ENCODE results near the gene ADAMTS2.

ADAMTS2 gene

DNA sequence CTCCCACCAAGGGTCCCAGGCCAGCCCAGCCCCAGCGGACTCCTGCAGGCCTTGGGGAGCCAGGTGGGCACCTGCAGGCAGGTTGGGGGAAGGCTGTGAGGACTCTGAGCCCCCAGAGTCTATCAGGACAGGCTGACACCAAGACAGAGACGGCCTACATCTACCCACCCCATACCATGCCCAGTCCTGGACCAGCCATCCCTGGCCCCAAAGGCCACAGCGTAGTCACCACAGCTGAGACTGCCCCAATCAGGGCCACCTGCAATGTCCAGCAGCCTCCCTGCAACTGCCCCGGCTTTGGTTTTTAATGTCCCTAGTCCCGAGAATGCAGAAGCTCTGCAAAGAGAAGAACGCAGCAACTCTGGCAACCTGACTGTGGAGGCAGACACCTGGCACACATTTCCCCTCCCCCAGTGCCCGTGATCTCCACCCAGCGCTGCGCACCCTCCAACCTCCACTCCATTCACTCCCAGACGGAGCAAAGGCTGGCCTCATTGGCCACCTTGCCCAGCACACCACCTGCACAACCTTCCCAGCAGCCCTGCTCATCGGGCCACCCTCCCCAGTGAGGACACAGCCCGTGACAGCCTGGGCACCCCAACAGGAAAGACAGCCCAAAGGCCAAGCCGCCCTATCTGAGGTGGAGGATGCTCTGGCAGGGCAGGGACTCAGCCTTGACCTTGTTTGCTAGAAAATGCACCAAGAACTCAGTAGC lies 14.9 kb downstream of the ADAMTS2 start:
- H2BK12ac ChIP-seq (ENCODE audit: low read length): peak overlapping the region; percentile 7
- no peak overlapping the region for H3K27ac ChIP-seq (ENCODE audit: low read depth, low read length)
- H2AFZ ChIP-seq (ENCODE audit: insufficient read depth, low read length, poor library complexity): no peak overlapping the region
- no peak for DNase-seq
- no peak overlapping the region for H3K4ac ChIP-seq (ENCODE audit: low read depth, low read length)
- H3K14ac ChIP-seq (ENCODE audit: low read length): peak overlapping the region; percentile 24
- H2BK5ac ChIP-seq (ENCODE audit: low read depth, low read length, poor library complexity): no peak overlapping the region
- H3K36me3 ChIP-seq (ENCODE audit: control insufficient read depth in 1 of 2, insufficient read depth in 2 of 2, low read length in 2 of 2): peaks cover 1 to 2% of the 10 kb centered on the region in 2 experiments
- no peak overlapping the region for H4K12ac ChIP-seq (ENCODE audit: low read depth, low read length)
- peak overlapping the region; percentile 6 for H2AK5ac ChIP-seq (ENCODE audit: low read length)
- H3K79me1 ChIP-seq (ENCODE audit: low read length): peaks cover 21% of the 10 kb centered on the region
- H4K91ac ChIP-seq (ENCODE audit: low read depth, low read length): peak overlapping the region; percentile 8
- H2BK120ac ChIP-seq (ENCODE audit: insufficient read depth, low read length, poor library complexity): peak overlapping the region; percentile 18
- no peaks in the 10 kb centered on the region for H3K27me3 ChIP-seq (ENCODE audit: insufficient read depth, low read length)
- H3K4me3 ChIP-seq (ENCODE audit: low read depth, low read length): no peak overlapping the region
- peaks cover 34 to 40% of the 10 kb centered on the region in 2 experiments for H3K4me1 ChIP-seq (ENCODE audit: control insufficient read depth in 1 of 2, insufficient read depth in 2 of 2, low read length in 2 of 2)
- WGBS (ENCODE audit: extremely low coverage, insufficient coverage, insufficient read length): no CpG with 5 or more reads among the region's 13 CpGs
- peak overlapping the region; percentile 43 for H3K18ac ChIP-seq (ENCODE audit: low read length)
- no peaks in the 10 kb centered on the region for H3K79me2 ChIP-seq (ENCODE audit: control insufficient read depth, insufficient read depth, low read length, poor library complexity)
- no peak overlapping the region for H3K9ac ChIP-seq (ENCODE audit: low read length)
- H3K9me3 ChIP-seq (ENCODE audit: insufficient read depth, low read depth, low read length): peaks cover 2% of the 10 kb centered on the region
- H3K4me2 ChIP-seq (ENCODE audit: low read length): no peak overlapping the region
- H3K23ac ChIP-seq (ENCODE audit: low read length): no peak overlapping the region
- H4K8ac ChIP-seq (ENCODE audit: low read depth, low read length): no peak overlapping the region

DNA sequence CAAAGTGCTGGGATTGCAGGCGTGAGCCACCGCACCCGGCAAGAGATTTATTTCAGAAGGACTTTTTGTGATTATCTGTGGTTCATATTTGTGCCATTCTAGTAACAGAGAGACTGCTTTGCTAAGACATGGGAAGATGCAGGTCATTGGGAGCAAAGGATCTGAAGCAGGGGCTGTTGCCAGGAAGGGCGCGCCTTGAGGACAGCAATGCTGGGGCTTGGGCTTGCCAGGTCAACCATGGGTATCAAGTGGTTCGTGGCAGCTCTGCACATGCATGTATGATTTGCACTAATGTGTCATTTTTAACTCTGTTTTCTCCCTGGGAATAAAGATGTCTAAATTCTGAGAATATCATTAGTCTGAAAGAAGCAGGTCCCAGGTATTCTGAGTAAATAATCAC lies 17.0 kb downstream of the ADAMTS2 start:
- no peak for DNase-seq
- H3K27ac ChIP-seq (ENCODE audit: low read depth, low read length): no peak overlapping the region
- peaks cover 36 to 45% of the 10 kb centered on the region in 2 experiments for H3K4me1 ChIP-seq (ENCODE audit: control insufficient read depth in 1 of 2, insufficient read depth in 2 of 2, low read length in 2 of 2)
- H3K9me3 ChIP-seq (ENCODE audit: insufficient read depth, low read depth, low read length): peaks cover 2% of the 10 kb centered on the region
- H2AFZ ChIP-seq (ENCODE audit: insufficient read depth, low read length, poor library complexity): no peak overlapping the region
- H4K12ac ChIP-seq (ENCODE audit: low read depth, low read length): no peak overlapping the region
- no CpG with 5 or more reads among the region's 6 CpGs for WGBS (ENCODE audit: extremely low coverage, insufficient coverage, insufficient read length)
- no peaks in the 10 kb centered on the region for H3K79me2 ChIP-seq (ENCODE audit: control insufficient read depth, insufficient read depth, low read length, poor library complexity)
- H2BK12ac ChIP-seq (ENCODE audit: low read length): no peak overlapping the region
- no peaks in the 10 kb centered on the region for H3K27me3 ChIP-seq (ENCODE audit: insufficient read depth, low read length)
- no peak overlapping the region for H3K14ac ChIP-seq (ENCODE audit: low read length)
- no peak overlapping the region for H3K4me2 ChIP-seq (ENCODE audit: low read length)
- H3K18ac ChIP-seq (ENCODE audit: low read length): no peak overlapping the region
- no peak overlapping the region for H2AK5ac ChIP-seq (ENCODE audit: low read length)
- no peak overlapping the region for H3K9ac ChIP-seq (ENCODE audit: low read length)
- no peaks in the 10 kb centered on the region for H3K36me3 ChIP-seq (ENCODE audit: control insufficient read depth in 1 of 2, insufficient read depth in 2 of 2, low read length in 2 of 2)
- H3K23ac ChIP-seq (ENCODE audit: low read length): no peak overlapping the region
- no peak overlapping the region for H4K8ac ChIP-seq (ENCODE audit: low read depth, low read length)
- peaks cover 23% of the 10 kb centered on the region for H3K79me1 ChIP-seq (ENCODE audit: low read length)
- no peak overlapping the region for H2BK5ac ChIP-seq (ENCODE audit: low read depth, low read length, poor library complexity)
- no peak overlapping the region for H4K91ac ChIP-seq (ENCODE audit: low read depth, low read length)
- no peak overlapping the region for H3K4me3 ChIP-seq (ENCODE audit: low read depth, low read length)
- no peak overlapping the region for H2BK120ac ChIP-seq (ENCODE audit: insufficient read depth, low read length, poor library complexity)
- no peak overlapping the region for H3K4ac ChIP-seq (ENCODE audit: low read depth, low read length)

DNA sequence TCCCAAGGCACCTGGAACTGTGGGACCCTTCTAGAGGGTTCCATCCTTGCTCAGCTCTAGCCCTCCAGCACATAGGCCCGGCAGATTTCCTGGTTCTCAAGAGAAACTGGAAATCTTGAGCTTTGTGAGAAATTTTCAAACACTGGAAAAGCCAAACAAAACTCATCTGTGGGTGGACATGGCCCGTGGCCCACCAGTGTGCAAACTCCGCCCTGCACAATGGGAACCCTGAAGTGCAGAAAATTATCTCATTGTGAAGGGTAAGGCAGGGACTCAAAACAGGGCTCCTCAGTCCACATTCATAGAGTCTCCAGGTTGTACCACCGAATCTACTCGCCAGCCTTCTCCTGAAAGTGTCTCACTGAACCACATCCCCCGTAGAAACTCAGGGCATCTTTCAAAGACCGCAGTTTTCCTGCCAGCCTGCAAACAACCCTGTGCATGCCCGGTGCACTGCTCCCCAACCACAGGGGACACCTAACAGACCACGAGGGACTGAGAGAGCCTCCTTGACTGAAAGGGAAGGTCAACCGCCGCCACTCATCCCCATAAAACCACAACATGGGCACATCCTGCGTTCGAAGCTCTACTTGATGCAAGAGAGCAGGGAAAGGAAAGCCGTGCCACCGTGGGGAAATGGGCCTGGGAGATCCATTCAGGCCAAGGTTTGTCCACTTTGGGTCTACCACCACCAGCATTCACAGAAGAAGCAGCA lies 18.1 kb downstream of the ADAMTS2 start:
- no peak overlapping the region for H3K14ac ChIP-seq (ENCODE audit: low read length)
- H3K79me1 ChIP-seq (ENCODE audit: low read length): peaks cover 21% of the 10 kb centered on the region
- H3K4me2 ChIP-seq (ENCODE audit: low read length): no peak overlapping the region
- H2AFZ ChIP-seq (ENCODE audit: insufficient read depth, low read length, poor library complexity): no peak overlapping the region
- no peak overlapping the region for H3K4ac ChIP-seq (ENCODE audit: low read depth, low read length)
- H2BK12ac ChIP-seq (ENCODE audit: low read length): no peak overlapping the region
- H2AK5ac ChIP-seq (ENCODE audit: low read length): no peak overlapping the region
- no peaks in the 10 kb centered on the region for H3K79me2 ChIP-seq (ENCODE audit: control insufficient read depth, insufficient read depth, low read length, poor library complexity)
- no peak overlapping the region for H3K23ac ChIP-seq (ENCODE audit: low read length)
- no peak overlapping the region for H2BK5ac ChIP-seq (ENCODE audit: low read depth, low read length, poor library complexity)
- no peaks in the 10 kb centered on the region for H3K36me3 ChIP-seq (ENCODE audit: control insufficient read depth in 1 of 2, insufficient read depth in 2 of 2, low read length in 2 of 2)
- no peaks in the 10 kb centered on the region for H3K9me3 ChIP-seq (ENCODE audit: insufficient read depth, low read depth, low read length)
- H3K4me3 ChIP-seq (ENCODE audit: low read depth, low read length): no peak overlapping the region
- peaks cover 33 to 35% of the 10 kb centered on the region in 2 experiments for H3K4me1 ChIP-seq (ENCODE audit: control insufficient read depth in 1 of 2, insufficient read depth in 2 of 2, low read length in 2 of 2)
- no peaks in the 10 kb centered on the region for H3K27me3 ChIP-seq (ENCODE audit: insufficient read depth, low read length)
- WGBS (ENCODE audit: extremely low coverage, insufficient coverage, insufficient read length): no CpG with 5 or more reads among the region's 15 CpGs
- no peak overlapping the region for H2BK120ac ChIP-seq (ENCODE audit: insufficient read depth, low read length, poor library complexity)
- peak overlapping the region; percentile 11 for H3K27ac ChIP-seq (ENCODE audit: low read depth, low read length)
- peak overlapping the region; percentile 45 for H4K91ac ChIP-seq (ENCODE audit: low read depth, low read length)
- H3K18ac ChIP-seq (ENCODE audit: low read length): peak overlapping the region; percentile 22
- H4K8ac ChIP-seq (ENCODE audit: low read depth, low read length): no peak overlapping the region
- DNase-seq: no peak
- H4K12ac ChIP-seq (ENCODE audit: low read depth, low read length): no peak overlapping the region
- H3K9ac ChIP-seq (ENCODE audit: low read length): no peak overlapping the region

DNA sequence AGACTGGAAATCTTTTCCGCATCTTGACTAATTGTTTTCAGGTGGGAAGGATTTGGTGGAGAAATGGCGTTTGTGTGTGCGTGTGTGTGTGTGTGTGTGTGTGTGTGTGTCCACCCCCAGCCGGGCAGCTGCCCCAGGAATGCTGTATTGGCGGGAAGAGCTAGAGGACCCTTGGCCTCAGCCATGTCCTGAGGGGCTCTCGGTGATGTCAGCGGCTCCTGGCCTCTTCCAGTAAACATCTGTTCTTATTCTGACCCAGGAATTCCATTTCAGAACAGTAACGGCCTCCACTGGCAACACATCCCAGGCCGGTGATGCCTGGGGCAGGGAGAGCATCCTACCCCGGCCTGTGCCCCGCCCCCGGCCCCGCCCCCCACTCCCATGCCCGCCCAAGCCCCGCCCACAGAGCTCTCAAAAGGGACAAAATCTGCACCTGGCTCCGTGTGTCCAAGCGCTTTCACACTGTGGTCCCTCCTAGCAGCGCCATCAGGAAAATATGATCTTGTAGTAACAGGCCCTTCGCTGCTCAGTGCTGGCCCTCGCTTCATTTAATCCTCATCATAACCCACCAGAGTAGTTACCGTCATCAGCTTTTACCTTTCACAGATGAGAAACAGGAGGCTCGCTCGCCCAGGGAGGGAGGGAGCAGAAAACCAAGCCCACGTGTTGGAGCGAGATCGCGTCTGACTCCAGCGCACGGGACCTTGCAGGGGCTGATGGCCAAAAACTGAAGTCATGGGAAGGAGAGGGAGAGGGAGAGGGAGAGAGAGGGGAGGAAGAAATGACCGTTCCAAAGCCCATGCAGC lies 18.9 kb downstream of the ADAMTS2 start:
- no peaks in the 10 kb centered on the region for H3K36me3 ChIP-seq (ENCODE audit: control insufficient read depth in 1 of 2, insufficient read depth in 2 of 2, low read length in 2 of 2)
- peak overlapping the region; percentile 24 for H3K4me2 ChIP-seq (ENCODE audit: low read length)
- no peaks in the 10 kb centered on the region for H3K27me3 ChIP-seq (ENCODE audit: insufficient read depth, low read length)
- peaks cover 27 to 28% of the 10 kb centered on the region in 2 experiments for H3K4me1 ChIP-seq (ENCODE audit: control insufficient read depth in 1 of 2, insufficient read depth in 2 of 2, low read length in 2 of 2)
- H4K91ac ChIP-seq (ENCODE audit: low read depth, low read length): peak overlapping the region; percentile 92
- H3K18ac ChIP-seq (ENCODE audit: low read length): peak overlapping the region; percentile 57
- H3K27ac ChIP-seq (ENCODE audit: low read depth, low read length): peak overlapping the region; percentile 68
- peaks cover 19% of the 10 kb centered on the region for H3K79me1 ChIP-seq (ENCODE audit: low read length)
- H2BK120ac ChIP-seq (ENCODE audit: insufficient read depth, low read length, poor library complexity): no peak overlapping the region
- peak overlapping the region; percentile 65 for H2BK5ac ChIP-seq (ENCODE audit: low read depth, low read length, poor library complexity)
- H3K9me3 ChIP-seq (ENCODE audit: insufficient read depth, low read depth, low read length): no peaks in the 10 kb centered on the region
- WGBS (ENCODE audit: extremely low coverage, insufficient coverage, insufficient read length): no CpG with 5 or more reads among the region's 30 CpGs
- no peak overlapping the region for H4K8ac ChIP-seq (ENCODE audit: low read depth, low read length)
- no peak overlapping the region for H3K23ac ChIP-seq (ENCODE audit: low read length)
- no peak overlapping the region for H3K9ac ChIP-seq (ENCODE audit: low read length)
- H3K79me2 ChIP-seq (ENCODE audit: control insufficient read depth, insufficient read depth, low read length, poor library complexity): no peaks in the 10 kb centered on the region
- no peak for DNase-seq
- peak overlapping the region; percentile 9 for H3K14ac ChIP-seq (ENCODE audit: low read length)
- no peak overlapping the region for H2AK5ac ChIP-seq (ENCODE audit: low read length)
- no peak overlapping the region for H3K4ac ChIP-seq (ENCODE audit: low read depth, low read length)
- H2BK12ac ChIP-seq (ENCODE audit: low read length): no peak overlapping the region
- H2AFZ ChIP-seq (ENCODE audit: insufficient read depth, low read length, poor library complexity): no peak overlapping the region
- H4K12ac ChIP-seq (ENCODE audit: low read depth, low read length): no peak overlapping the region
- H3K4me3 ChIP-seq (ENCODE audit: low read depth, low read length): no peak overlapping the region
